ENCODE measurements around the gene SLPI.
A peak's percentile ranks its signal among the peaks of the same experiment; 100 is the strongest.

The SLPI gene, protein sequence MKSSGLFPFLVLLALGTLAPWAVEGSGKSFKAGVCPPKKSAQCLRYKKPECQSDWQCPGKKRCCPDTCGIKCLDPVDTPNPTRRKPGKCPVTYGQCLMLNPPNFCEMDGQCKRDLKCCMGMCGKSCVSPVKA

DNA sequence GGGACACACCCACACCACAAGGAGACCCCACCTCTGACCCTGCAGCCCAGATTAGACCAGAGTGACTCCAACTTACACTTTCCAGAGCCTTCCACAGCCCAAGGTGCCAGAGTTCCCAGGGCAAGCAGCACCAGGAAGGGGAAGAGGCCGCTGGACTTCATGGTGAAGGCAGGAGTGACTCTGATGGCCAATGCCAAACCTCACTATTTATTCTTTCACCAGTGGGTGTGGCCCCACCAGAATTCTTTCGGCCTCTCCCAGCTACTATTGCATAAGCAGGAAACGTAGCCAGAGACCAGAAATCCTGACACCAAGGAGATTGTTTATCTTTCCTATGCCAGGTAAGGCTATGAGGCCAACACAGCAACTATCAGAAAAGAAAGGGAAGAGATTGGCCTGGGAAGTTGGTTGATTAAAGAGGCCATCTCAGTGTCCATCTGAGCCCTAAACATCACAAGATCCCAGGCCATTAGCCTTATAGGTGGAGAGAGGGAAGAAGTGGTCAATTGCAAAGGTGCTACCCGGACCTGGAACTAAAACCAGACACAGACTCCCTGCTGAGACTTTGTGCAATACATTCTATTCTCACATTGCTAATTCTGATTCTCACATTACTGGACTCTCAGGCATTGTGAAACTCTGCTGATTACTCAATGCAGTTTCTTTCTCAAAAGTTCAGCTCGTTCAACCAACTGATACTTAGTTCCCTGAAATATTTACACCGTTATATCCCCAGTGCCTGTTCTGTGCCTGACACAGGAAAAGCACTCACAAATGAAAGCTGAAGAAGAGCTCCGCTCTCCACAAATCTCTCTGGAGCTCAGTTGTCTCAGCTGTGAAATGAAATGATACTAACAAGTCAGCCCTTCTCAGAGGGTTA, at the start of gene SLPI:
Gene SLPI, minus strand, starts transcription at position 182 of the 880 bp plus-strand sequence. Its CDS starts 21 bp downstream, at position 161.
- DNase-seq (ENCODE audit: low spot score), result no peak

DNA sequence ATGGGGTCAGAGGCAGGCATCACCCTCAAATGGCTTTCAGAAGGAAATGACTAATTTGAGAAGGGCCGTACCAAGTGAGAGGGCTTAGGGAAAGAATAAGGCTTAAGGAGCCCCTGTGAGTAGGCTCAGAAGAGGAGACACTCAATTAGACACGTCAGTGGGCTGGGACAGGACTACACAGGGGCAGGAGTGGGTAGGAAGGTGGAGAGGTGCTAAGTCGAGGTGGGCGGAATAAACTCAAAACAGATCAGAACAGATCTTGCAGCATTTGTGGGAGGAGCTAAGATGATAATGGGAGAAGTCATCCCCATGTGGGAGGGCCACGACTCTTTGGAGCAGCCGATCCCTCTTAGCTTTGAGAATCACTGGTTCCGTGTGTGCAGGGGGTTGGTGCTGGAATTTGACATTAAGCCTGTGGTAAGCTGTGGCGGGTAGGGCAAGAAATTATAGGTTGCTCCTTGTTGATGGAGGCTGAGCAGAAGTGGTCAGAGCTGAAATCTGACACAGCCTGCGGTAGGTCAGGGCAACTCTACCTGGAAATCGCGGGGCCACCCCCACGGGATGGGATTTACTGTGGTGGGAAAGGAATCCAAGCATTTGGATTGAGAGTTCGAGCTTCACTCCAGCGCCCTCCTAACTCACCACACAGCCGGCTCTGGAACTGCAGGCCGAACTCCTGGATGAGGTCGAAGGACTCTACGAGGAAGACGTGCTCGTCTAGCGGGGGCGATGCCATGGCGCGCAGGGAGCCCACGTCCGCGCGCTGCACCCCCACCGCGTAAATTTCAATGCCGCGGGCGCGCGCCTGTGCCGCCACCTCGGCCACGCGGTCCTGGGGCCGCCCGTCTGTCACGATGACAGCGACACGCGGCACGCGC, 49.5 kb upstream of the SLPI start:
- DNase-seq (ENCODE audit: low spot score), result no peak

DNA sequence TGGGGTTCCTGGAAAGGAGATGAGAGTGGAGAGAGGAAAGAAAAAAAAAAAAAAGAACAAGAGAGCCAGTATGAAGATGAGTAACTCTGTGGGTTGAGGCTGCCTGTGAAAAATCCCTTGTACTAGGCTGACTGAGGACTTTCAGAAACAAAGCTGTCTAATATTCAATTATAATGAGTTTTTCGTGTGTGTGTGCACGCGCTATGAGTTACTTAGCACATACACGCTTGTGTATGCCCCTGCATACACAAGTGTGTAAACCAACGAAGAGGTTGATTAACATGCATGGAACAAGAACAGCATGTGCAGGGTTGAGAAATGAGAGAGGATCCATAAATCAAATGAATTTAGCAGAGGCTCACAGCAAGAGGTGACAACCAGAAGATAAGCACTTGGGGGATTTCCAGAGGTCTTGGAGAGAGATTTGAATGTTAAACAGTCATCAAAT, 47.5 kb upstream of the SLPI start:
- no peak for DNase-seq (ENCODE audit: low spot score)

DNA sequence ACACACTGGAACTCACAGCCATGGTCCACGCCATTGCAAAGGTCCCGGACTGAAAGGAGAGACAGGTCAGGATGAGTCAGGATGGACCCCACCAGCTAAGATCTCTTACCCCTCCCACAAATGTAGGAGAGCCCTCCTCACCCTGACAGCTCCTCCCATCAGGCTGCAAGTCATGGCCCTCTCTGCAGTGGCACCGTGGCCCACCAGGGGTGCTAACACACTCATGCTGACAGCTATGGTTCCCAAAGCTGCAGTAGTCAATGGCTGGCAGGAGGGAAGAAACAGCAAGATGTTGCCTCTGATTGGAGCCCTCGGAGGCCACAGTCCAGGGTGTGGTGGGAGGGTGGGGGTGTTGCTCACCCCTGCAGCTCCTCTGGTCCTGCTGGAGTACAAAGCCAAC, 46.6 kb upstream of the SLPI start:
- no peak for DNase-seq (ENCODE audit: low spot score)

DNA sequence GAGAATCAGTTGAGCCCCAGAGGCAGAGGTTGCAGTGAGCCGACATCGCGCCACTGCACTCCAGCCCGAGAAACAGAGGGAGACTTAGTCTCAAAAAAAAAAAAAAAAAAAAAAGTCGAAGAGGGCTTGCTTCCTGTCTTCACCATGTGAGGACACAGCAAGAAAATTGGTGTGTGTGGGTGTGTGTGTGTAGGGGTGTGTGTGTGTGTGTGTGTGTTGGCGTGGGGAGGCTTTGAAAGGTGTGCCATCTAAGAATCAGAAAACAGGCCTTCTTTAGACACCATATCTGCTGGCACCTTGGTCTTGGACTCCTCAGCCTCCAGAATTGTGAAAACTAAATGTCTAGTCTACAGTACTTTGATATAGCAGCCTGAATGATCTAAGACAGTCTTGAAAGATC, 45.4 kb upstream of the SLPI start:
- no peak for DNase-seq (ENCODE audit: low spot score)

DNA sequence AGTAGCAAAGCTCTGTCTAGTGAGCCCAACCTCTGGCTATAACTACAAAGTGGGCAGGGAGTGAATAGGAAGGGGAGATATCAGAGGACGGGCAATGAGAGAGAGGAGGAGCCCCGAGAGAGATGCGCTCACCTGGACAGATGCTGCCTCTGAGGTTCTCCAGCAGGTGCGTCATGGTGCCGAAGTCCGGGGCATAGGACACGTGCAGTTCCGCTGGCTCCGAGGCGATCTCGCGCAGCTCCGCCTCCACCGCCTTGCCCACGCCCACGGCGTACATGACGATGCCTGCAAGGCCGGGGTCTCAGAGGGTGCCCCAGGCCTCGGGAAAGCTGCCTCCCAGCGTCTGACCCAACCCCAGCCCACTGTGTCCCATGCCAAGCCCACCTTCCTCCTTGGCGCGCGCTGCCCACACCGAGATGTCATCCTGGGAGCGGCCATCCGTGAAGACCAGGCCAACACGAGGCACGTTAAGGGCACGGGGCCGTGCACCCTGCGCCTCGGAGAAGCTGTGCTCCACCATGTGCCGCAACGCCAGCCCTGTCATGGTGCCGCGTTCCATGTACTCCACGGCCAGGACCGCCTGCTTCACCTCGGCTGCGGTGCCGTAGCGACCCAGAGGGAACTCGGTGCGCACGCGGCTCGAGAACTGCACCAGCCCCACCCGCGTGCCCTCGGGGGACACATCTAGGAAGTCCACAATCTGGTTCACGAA, 43.6 kb upstream of the SLPI start:
- no peak for DNase-seq (ENCODE audit: low spot score)

DNA sequence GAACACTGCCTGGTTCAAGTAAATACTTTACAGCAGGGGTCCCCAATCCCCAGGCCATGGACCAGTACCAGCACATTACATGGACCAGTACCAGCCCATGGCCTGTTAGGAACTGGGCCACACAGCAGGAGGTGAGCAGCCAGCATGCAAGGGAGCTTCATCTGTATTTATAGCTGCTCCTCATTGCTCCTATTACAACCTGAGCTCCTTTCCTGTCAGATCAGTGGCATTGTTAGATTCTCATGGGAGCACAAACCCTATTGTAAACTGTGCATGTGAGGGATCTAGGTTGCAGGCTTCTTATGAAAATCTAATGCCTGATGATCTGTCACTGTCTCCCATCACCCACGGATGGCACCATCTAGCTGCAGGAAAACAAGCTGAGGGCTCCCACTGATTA, 40.3 kb upstream of the SLPI start:
- DNase-seq (ENCODE audit: low spot score), result no peak

DNA sequence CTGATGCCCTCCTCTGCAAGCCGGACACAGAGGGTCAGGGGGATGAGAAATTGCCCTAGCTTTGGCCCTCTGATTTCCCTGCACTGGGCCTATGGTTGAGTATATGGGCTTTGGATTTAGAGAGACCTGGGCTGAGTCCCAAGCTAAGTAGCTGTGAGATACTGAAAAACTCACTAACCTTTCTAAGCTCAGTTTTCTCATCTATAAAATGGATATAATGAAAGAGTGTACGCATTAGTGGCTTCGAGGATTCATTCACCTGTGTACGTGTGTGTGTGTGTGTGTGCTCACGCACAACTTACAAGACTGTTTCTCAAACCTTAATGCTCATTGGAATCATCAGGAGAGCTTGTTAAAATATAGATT, 39.6 kb upstream of the SLPI start:
- no peak for DNase-seq (ENCODE audit: low spot score)

DNA sequence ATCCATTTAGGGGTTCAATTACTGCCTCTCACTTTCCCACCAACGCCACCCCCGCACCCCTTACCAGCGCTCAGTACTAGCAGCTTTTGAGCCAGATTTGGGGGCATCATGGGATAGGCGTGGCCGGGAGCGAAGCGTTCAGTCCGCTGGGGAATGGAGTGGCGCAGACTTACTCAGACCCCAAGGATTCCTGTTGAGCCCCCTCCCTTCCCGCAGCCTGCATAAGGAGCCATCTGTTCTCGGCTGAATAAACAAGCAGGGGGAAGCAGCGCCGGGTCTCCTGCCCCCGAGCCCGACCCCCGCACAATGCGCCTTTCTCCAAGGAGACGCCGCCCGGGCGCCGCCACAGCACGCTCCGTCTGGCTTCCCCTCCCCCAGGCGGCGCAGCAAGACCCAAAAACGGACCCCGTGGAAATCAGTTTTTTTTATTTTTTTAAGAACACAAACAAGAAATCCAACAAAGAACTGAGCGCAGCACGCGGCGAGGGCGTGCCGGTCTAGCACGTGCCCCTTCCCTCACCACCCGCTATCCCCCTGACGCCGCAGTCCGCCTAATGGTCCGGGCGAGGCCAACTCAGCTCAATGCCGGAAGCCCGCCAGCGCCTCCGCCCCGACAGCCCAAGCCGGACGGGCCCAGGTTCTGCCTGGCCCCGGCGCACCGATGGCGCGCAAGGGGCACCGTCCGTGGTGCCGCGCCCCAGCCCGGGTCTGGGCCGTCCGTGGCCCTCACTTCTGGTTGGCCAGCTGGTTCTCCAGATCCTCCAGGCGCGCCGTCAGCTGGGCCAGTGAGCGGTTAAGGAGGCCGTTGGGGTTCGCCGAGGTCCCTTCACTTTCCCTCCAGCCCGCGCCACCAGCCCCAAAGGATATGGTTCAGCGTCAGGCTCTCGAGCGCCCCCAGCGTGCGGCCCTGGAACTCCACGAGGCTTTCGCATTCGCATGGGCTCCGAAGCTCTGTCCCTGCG, 39.0 kb upstream of the SLPI start:
- DNase-seq (ENCODE audit: low spot score), result peak; percentile 73

DNA sequence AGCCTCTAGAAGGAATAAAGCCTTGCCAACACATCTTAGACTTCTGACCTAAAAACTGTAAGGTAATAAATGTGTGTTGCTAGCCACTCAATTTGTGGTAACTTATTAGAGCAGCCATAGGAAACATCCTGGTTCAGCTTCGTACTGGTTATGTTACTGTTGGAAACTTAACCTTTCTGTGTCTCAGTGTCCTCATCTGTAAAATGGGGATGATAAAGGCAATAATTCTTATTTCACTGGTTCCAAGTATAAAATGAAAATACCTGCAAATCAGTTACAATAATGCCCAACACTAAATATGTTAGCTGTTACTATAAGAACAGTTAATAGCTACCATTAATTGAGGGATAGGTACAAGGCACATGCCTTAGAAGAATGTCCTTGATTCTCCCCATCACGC, 38.0 kb upstream of the SLPI start:
- no peak for DNase-seq (ENCODE audit: low spot score)

DNA sequence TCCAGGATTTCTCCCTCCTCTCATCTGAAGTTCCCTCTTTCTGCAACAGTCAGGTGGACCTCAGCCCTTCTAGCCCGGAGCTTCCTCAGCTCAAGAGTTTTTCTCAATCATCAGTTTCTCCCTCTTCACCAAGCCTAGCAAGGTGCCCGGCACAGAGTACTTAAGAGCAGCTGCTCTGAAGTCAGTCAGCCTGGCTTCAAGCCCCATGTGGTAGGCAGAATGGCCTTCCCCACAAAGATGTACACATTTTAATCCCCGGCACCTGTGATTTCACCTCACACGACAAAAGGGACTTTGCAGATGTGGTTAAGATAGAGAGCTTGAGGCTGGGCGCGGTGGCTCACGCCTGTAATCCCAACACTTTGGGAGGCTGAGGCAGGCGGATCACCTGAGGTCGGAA, 37.2 kb upstream of the SLPI start:
- no peak for DNase-seq (ENCODE audit: low spot score)

DNA sequence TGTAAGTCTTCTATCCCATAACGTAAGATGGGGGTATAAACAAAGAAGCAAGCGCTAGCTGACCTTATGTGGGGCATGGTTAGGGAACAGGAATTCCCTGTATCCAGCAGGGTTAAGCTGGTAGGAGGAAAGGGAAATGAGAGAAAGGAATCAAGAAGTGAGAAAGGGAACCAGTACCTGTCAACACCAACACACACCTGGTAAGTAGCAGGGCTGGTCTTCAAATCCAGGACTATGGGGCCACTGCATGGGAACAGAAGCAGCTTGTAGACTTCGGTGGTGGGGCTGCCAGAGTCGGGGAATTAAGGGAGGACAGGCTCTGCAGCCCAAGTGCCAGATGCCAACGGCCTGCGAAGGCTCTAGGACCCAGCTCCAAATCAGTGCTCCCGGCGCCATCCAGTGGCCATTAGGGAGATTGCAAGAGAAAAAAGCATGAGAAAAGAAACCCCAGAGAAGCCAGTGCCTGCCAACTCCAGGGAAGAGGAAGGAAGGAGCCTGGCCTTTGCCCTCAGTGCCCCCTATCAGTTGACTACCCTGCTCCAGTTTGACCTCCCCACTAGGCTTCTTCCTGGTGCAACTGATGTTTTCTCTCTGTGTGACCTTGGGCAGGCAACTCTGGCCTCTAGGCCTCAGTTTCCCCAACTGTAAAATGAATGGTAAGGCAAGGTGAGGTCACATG, 36.5 kb upstream of the SLPI start:
- DNase-seq (ENCODE audit: low spot score), result peak; percentile 69

DNA sequence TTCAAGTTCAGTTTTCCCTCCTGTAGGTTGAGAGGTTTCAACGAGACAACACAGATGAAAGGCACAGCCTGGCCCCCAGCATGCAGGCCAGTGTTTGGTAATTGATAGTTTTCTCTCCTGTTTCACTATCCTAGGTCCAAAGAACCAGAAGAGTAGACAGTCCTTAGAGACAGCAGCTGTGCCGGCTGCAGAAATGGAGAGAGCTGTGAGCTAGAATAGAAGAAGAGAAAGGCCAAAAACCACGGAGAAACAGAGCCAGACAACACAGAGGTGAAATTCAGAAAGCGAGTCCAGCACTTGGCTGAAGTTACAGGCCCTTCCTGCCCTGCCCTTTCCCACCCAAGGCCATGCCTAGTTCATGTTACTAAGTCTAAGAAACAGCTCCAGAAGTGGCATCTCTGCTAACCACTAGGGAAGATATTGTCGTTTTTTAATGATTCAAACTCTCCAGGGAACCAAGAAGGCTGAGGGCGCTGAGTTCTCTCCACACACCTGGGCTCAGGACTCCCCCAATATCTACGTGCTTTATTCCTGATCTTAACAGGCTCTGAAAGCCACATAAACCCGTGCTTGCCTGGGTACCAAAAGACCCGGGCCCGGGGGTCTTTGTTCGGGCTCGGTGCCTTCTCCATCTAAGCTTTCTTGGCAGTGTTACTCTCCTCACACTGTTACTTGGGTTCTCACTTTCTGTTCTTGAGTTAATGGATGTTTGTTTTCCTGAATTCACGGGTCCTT, 35.7 kb upstream of the SLPI start:
- DNase-seq (ENCODE audit: low spot score), result no peak

DNA sequence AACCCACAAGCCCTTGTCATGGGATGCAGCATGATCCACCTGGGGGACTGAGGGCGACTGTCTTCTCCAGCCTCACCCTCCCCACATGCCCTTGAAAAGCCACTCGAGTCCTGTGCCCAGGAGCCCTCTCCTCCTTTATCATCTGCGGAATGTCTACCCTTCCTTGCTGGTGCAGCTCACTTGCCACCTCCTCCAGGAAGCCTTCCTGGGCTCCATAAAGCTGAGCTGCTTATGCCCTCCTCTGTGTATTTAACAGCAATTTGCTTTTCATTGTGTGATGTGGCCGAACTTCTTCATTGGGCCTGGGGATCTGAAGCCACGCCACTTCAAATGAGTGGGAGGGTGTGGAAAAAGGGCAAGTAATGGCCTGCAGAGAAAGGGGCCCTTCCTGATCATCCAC, 34.5 kb upstream of the SLPI start:
- DNase-seq (ENCODE audit: low spot score), result no peak

DNA sequence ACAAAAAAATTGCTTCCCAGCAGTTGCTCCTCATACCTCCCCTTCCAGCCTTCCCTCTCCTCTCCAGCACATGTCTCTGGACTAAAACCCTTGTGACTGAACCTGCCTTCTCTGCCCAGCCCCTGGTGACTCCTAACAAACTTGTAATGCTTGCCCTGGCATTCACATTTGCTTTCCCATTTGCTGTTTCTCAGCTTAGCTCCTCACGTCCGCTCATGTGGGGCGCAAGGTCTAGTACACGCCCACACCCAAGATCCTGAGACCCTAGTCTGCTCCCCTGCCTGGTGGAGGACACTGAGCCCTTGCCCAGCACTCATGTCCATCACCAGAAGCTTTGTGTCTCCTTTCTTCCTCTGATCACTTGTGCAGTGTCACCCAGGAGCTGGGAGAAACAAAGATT, 34.0 kb upstream of the SLPI start:
- no peak for DNase-seq (ENCODE audit: low spot score)

DNA sequence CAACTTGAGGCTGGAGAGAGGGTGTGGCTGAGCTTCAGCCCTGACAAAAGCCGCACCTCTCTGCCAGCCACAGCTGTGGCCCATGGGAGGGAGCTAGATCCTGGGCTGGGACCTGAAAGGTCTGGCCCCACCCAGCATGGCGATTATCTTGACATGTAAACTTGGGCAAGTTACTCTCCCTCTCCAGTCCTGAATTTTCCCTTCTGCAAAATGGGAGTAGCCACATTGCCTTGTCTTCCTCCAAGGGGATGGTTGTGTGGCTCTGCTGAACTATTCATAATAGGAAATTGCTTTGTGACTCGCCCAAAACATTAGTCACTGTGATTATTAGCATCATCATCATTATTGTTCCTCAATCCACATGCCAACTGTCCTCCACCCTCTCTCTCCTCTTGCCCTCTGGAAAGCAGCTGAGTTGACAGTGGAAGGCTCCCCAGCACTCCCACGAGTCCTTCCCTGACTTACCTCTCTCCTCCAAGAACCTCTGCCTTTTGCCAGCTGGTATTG, 29.2 kb upstream of the SLPI start:
- DNase-seq (ENCODE audit: low spot score), result no peak

DNA sequence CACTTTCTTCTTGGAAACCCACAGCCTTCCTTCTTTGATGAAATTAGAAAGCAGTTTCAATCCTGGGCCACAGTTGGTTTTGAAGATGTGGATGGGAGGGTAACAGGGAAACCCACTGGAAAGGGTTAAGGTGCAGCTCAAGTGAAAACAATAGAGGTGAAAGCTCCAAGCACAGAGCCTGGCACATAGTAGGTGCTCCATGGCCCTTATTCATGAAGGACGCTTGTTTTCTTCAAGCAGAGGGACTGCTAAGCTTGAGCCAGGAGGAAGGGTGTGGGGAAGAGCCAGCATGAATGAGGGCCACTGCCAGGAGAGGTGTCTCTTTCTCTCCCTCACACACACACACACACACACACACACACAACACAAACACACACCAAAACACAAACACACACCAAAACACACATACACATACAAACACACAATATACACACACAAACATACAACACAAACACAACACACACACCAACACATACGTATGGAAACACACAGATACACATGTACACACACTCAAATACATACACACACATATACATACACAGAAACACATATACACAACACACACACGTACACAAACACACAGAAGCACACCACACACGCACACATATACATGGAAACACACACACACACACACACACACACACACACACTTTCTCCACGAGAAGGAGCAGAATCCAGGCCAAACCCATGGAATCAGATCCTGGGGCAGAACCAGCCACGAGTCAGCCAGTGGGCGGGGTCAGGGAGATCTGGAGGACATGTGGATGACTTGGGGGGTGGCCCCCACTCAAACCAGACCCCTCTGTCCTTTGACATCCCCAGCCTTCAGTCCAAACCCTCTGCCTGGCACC, 28.6 kb upstream of the SLPI start:
- DNase-seq (ENCODE audit: low spot score), result no peak

DNA sequence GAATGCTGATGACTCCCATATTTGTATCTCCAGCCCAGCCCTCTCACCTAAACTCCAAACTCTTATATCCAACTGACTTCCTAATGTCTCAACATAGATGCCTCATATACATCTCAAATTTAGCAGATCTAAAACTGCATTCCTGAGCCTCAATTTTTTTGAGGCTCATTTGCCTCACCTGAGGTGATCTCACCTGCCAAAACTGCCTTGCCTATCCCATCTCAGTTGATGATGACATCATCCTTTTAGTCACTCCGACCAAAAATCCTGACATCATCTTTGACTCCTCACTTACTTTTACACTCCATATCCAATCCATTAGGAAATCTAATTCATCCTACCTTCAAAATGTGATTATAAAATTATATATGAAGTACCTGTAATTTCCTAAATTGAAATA, 25.6 kb upstream of the SLPI start:
- no peak for DNase-seq (ENCODE audit: low spot score)

DNA sequence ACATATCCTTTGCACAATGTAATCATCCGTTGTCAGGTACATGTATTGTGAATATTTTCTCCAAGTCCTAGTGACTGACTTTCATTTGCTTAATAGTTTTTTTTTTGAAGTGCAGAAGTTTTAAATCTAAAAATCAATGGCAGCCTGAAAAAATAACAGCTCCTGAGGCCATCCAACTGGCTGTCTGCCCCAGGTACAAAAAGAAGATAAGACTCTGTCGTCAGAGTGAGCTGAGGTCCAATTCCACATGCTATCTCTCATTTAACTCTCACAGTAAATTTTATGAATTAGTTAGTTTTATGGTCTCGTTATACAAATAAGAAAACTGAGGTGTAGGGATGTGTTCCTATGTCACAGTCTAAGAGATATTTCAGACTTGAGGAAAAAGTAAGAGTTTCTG, 21.0 kb upstream of the SLPI start:
- DNase-seq (ENCODE audit: low spot score), result no peak

All from CD4-positive, alpha-beta T cell treated with Interleukin-15 for 4 hours (primary cell).